Bronchial epithelial cell (primary cell): ENCODE data around the gene AQR. TPM values are rescaled to one million over a fixed set of nuclear protein-coding genes. Genes with fewer than 3 reads are reported as not detected.
"Not testable (repeated sequence)": the region's sequence is repeated elsewhere in the genome, so short reads cannot be mapped to it uniquely, and the experiment has no call there.

Experiments
- DNase-seq: peaks from one replicate; pipeline ENCODE4 v3.0.0-alpha.2; 2010; ENCODE audit warnings: low read depth
- FAIRE-seq: peaks from 2 replicates; lab custom pipeline; 2011; peaks lifted over from hg19 to GRCh38; lab: Jason Lieb, UNC
- H3K27me3 ChIP-seq: 2 replicates; pipeline ENCODE4 v1.5.1; 2011; ENCODE audit warnings: low read length; ENCODE audit not compliant: control insufficient read depth, insufficient read depth
- H3K36me3 ChIP-seq: 2 replicates; pipeline ENCODE4 v1.5.1; 2011; ENCODE audit warnings: low read length; ENCODE audit not compliant: control insufficient read depth, insufficient read depth
- H3K4me3 ChIP-seq: 2 replicates; pipeline ENCODE4 v1.5.1; 2011; ENCODE audit warnings: mild to moderate bottlenecking, low read depth, low read length, control low read depth
- CTCF ChIP-seq: IDR thresholded peaks from 2 replicates; pipeline ENCODE4 v1.5.1; 2011; ENCODE audit warnings: mild to moderate bottlenecking, moderate library complexity, low read length, control low read depth, inconsistent platforms; ENCODE audit not compliant: insufficient read depth, severe bottlenecking
- total RNA-seq: library from RNA; depleted of rRNA; stranded (reverse); fragments of >200 nt; gene quantifications from 2 replicates; pipeline ENCODE4 v1.2.1, GENCODE V29; 2014

Gene AQR
- total RNA-seq, 1 donor from 2014 or later = 14.7 TPM

- TF ChIP-seq CTCF = no peak
- H3K4me3 ChIP-seq = no peak overlapping the region
- no peak for FAIRE-seq
- H3K36me3 ChIP-seq = peaks cover 2% of the 10 kb centered on the region
- no peaks in the 10 kb centered on the region for H3K27me3 ChIP-seq
- DNase-seq = no peak
Observed at GRCh38 chr15:34941831-34942230, 27.7 kb downstream of the AQR start.

- TF ChIP-seq CTCF = no peak
- FAIRE-seq (no peak), DNase-seq (no peak)
- H3K4me3 ChIP-seq = no peak overlapping the region
- no peaks in the 10 kb centered on the region for H3K27me3 ChIP-seq
- peaks cover 2% of the 10 kb centered on the region for H3K36me3 ChIP-seq
Observed at GRCh38 chr15:34941185-34941698, 28.3 kb downstream of the AQR start.

GRCh38 chr15:34933432-34933975 lies 36.0 kb downstream of the AQR start:
- FAIRE-seq (no peak), DNase-seq (peak; percentile 28)
- no peak for TF ChIP-seq CTCF
- peaks cover 1% of the 10 kb centered on the region for H3K36me3 ChIP-seq
- no peak overlapping the region for H3K4me3 ChIP-seq
- no peaks in the 10 kb centered on the region for H3K27me3 ChIP-seq

- not testable (repeated sequence) for H3K36me3 ChIP-seq, DNase-seq, FAIRE-seq, H3K27me3 ChIP-seq, H3K4me3 ChIP-seq
Observed at GRCh38 chr15:34928349-34928748, 41.2 kb downstream of the AQR start.

- TF ChIP-seq CTCF = no peak
- FAIRE-seq = peak; percentile 96
- no peak overlapping the region for H3K4me3 ChIP-seq
Observed at GRCh38 chr15:34927726-34928125, 41.8 kb downstream of the AQR start.

GRCh38 chr15:34914317-34914716 lies 55.2 kb downstream of the AQR start:
- no peak for FAIRE-seq
- peaks cover 8% of the 10 kb centered on the region for H3K36me3 ChIP-seq

More at GRCh38 chr15:34927726-34928125, 41.8 kb downstream of the AQR start:
- H3K27me3 ChIP-seq = no peaks in the 10 kb centered on the region
- DNase-seq = peak; percentile 70
- peaks cover 2% of the 10 kb centered on the region for H3K36me3 ChIP-seq

More at GRCh38 chr15:34914317-34914716, 55.2 kb downstream of the AQR start:
- no peaks in the 10 kb centered on the region for H3K27me3 ChIP-seq
- no peak overlapping the region for H3K4me3 ChIP-seq
- no peak for DNase-seq
- TF ChIP-seq CTCF = no peak
